HG03025 (cell line): ENCODE measurements around the gene LY6G5B.

Source experiments
- ATAC-seq: cut with Tn5 transposase; IDR thresholded peaks from one replicate; pipeline ENCODE4 v1.9.1; 2021; ENCODE audit warnings: mild to moderate bottlenecking, moderate library complexity; ENCODE audit not compliant: unreplicated experiment, low FRiP score

The LY6G5B gene

DNA sequence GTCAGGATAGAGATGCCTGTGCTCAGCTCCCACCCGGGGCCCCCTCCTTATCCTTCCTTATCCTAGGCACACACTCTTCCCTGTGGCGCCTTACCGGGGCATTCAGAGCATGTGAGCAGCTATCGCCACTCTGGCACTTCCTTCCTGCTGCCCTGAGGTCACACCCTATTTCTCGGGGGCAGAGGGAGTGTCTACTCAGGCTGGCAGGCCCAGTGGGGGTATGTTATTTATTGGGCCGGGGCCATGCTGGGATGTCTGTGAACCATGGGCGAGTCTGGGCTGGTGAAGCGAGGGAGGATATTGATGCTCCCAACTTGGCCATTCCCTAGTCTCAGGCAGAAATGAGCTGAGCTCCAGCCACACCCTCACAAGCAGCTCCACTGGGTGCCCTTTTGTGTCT lies 41.5 kb downstream of the LY6G5B start:
- no peak for ATAC-seq

DNA sequence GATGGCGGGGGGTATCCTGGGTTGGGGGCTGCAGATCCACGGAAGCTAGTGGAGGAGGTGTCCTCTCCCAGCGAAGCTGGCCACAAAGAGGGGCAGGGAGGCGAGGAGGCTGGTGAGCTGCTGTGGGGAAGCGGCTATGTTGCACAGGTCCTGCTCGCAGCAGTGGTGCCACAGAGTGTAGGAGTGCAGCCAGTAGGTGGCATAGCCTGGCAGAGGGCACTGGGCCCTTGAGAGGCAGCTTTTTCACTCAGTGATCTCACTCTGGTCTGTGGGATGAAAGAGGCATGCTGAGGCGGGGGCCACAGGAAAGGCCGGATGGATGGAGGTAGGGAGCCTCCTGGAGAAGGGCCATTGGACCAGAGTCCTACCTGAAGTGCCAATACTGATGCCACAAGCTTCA lies 42.5 kb downstream of the LY6G5B start:
- ATAC-seq = no peak

DNA sequence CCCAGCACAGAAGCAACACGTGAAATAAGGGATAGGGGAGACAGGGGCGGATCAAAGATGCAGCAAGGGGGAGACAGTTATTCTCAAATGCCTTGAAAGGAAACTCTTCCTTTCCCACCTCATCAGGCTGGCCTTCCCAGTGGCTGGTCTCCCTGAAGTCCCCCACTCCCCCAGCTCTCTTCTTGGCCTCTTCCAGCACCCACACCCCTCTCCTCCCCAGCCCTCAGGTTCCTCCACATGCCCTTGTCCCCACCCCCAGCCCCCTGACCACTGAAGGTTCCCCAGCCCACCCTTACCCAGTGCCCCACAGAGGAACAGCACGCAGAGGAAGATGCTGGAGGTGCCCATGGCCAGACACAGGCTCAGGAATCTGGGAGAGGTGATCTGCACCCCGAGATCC lies 43.7 kb downstream of the LY6G5B start:
- no peak for ATAC-seq

DNA sequence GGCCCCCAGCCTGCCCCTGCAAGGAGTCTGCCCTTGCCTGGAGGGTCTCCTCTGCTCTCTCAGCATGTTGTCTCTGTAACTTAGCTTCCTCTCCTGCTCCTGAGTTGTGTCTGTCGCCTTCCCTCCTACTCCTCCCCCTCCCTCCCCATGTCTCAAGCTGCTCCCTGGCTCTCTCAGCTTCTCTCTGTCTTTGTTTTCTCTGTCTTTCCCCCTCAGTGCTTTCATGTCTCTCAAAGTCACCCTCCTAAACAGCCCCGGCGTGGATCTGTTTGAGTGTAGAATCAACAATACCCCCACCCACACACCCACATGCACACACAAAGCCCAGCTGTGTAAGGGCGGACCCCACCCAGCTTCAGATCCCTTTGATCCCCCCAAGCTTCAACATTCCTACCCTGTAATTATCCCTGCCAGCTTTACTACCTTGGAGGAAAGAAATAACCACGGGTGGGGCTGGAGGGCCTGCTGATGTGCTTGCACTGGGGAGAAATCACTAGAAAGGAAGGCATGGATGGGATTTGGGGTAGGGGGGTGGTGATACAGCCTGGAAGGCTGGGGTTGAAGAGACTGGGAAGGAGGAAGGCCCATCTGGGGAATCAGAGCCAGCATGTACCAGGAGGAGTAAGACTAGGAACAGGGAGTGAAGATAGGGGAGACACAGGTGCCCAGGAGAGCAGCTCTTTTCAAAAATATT lies 44.4 kb downstream of the LY6G5B start:
- no peak for ATAC-seq

DNA sequence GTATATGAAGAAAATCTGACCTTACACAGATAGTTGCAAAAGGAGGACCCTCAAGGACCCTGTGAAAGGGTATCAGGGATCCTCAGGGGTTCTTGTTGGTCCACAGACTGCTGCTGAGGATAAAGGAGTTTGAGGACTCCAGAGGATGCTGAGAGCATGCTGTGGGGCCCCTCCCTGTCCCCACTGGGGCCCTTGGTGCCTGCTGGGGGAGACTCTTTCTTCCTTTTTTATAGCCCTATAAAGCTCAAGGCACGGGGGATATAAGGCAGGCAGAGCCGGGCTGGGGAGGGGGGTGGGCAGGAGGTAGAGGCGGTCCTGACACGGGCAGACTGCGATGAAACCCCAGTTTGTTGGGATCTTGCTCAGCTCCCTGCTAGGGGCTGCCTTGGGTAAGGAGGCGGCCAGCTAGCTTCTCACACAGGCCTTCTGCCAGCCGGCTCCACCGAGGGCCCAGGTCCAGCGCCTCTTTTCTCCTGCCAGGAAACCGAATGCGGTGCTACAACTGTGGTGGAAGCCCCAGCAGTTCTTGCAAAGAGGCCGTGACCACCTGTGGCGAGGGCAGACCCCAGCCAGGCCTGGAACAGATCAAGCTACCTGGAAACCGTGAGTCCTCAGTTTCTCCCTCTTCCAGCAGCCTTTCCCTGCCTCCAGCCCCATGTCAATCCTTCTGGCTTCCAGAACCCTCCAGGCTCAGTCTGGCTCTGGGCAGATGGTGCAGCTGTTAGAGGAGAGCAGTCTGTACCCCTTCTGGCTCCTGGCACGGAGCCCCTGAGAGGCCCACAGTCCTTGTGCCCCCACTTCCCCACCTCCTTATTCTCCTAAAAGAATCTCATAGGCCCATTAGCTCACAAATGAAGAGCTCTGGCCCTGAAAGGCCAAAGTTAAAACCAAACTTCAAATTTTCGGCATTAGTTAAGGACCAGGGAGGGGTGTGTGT lies 45.5 kb downstream of the LY6G5B start, which contains the start of gene LY6G6D:
Gene LY6G6D, plus strand, starts transcription at position 327 of the 937 bp plus-strand sequence. Its CDS starts 8 bp downstream, at position 335.
- no peak for ATAC-seq

DNA sequence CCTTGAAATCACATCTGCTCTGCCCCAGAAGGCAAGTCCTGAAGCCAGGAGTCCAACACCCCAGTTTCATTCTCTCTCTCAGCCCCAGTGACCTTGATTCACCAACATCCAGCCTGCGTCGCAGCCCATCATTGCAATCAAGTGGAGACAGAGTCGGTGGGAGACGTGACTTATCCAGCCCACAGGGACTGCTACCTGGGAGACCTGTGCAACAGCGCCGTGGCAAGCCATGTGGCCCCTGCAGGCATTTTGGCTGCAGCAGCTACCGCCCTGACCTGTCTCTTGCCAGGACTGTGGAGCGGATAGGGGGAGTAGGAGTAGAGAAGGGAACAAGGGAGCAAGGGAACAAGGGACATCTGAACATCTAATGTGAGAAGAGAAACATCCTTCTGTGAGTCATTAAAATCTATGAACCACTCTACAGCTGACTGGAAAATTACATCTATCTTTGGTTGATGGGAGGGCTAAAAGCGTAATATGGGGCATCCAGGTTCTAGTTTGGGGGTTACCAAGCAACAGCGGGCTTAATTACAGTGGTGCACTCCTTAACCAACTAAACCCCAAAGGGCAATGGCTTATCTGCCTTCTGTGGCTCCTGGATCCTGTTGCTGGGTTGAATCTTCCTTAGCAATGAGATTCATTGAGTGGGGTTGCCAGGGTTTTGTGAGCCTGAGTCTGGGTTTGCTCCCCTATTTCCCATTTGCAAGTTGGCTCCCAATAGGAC lies 47.9 kb downstream of the LY6G5B start:
- ATAC-seq = no peak

DNA sequence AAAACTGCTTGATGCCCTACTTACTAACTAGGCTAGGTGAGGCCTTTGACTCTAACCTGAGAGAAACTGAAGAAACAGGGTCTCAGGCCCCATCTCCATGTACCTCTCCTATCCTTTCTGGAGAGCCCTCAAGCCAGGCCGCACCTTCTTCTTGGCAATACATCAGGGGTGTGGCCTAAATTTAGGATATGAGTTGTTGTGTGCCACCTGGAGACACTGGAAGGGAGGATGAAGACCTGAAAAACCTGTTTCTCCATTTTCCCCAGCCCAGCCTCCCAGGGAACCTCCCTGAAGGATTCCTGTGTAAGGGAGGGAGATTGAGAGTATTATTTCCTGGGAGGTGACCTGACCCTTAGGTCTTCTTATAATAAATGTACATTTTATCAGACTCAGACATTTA lies 48.5 kb downstream of the LY6G5B start:
- no peak for ATAC-seq

DNA sequence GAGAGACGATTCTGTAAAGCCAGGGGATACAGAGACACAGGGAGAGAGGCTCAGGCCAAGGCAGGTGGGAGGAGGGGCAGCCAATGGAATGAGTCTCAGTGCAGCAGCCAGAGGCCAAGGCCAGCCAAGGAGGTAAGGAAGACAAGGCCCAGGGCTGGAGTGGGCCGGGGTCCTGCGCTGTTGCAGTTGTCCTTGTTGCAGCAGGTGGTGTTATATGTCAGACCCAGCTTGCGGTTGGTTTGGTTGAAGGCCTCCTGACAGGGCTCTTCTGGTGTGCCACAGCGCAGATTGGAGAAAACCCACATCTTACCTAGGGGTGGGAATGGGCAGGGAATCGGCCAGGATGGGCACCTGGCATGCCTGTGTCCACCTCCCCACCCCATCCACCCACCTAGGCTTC lies 49.2 kb downstream of the LY6G5B start:
- no peak for ATAC-seq

DNA sequence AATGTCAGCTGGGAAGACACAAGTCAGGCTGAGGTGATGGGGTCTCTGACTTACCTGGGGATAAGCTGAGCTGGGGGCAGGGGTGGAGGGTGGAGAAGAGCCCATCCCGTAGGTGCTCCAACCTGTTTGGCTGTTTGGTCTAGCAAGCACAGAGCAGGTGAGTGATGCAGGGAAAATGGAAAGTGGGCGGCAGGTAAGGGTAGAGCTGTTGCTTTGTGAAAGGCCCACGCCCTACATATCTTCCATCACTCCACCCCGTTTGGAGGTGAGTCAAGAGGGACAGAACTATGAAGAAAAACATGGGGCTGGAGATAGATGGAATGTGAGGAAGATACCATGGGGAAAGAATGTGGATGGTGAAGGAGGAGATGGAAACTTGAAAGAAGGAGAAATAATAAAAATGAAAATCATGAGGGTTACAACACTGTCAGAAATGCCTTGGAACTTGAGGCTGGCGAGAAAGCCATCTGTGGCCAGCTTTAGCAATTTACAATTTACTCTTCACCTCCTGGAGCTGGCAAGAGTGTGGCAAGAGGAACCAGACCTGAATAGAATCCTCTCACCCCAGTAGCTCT lies 50.5 kb downstream of the LY6G5B start:
- ATAC-seq = no peak

DNA sequence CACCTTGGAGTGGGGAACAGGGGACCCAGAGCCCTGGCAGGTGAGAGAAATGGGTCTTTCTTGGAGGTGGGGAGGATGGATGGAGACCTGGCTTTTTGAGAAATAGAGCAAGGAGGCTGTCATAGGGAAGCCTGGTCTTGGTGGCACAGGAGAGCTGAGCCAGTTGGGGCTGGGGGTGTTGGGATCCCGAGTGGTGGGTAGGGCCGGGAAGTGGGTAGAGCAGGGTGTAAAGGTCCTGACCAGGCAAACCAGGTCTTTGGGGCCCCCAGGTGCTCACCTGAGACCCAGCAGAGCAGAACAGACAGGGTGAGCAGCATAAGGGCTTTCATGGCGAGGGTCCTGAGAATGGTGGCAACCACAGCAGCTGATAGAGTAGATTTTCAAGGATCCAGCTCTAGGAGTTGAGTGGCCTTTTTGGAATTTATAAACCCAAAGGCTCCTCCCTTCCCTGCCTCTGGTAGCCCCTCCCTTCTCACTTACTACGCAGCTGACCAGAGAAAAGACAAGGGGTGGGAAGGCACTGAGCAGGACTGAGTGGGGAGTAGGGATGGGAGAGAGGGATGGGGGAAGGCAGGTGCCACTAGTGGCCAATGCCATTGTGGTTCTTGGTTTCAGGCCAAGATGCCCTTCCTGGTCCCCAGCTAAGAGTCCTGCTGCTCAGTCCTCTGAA lies 51.7 kb downstream of the LY6G5B start, which contains the start of gene LY6G6C:
Gene LY6G6C, minus strand, starts transcription at position 396 of the 670 bp plus-strand sequence. Its CDS starts 67 bp downstream, at position 329.
- no peak for ATAC-seq

DNA sequence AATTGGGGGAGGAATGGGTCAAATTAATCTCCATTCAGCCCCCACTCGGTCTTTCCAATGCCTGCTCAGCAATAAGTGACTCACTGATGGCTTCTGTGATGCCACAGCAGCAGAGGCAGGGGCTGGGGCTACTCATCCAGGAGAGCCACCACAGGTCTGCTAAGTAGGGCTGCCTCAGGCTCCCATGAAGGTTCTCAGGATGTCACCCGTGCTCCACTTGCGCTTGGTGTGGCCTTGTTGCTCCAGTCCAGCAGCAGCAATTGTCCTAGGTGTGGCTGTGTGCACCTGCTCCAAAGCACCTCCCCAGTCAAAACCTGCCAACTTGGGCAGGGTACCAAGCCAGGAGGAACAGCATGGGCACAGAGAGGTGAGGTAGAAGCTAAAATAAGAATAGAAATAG lies 52.4 kb downstream of the LY6G5B start:
- ATAC-seq = no peak
